Mucosa of stomach (tissue), 1 donor: Measurements from ENCODE around the gene SYT6.
"Not testable (repeated sequence)": the region's sequence is repeated elsewhere in the genome, so short reads cannot be mapped to it uniquely, and the experiment has no call there.

Experiments
- H3K27me3 ChIP-seq: one replicate; pipeline ENCODE4 v1.7.0; 2013; ENCODE audit warnings: mild to moderate bottlenecking, low read length; ENCODE audit not compliant: control insufficient read depth, insufficient read depth
- H3K36me3 ChIP-seq: one replicate; pipeline ENCODE4 v1.7.0; 2013; ENCODE audit warnings: low read length; ENCODE audit not compliant: control insufficient read depth, insufficient read depth
- H3K4me1 ChIP-seq: one replicate; pipeline ENCODE4 v1.7.0; 2013; ENCODE audit warnings: mild to moderate bottlenecking, low read length; ENCODE audit not compliant: control insufficient read depth, insufficient read depth
- H3K4me3 ChIP-seq: one replicate; pipeline ENCODE4 v1.7.0; 2013; ENCODE audit warnings: low read length
- H3K9ac ChIP-seq: one replicate; pipeline ENCODE4 v1.7.0; 2013; ENCODE audit warnings: mild to moderate bottlenecking, low read length, moderate library complexity
- H3K9me3 ChIP-seq: one replicate; pipeline ENCODE4 v1.7.0; 2013; ENCODE audit warnings: mild to moderate bottlenecking, low read length, moderate library complexity; ENCODE audit not compliant: control insufficient read depth
- donor health status: Pancreatic carcinoma.

SYT6 gene

GRCh38 chr1:114072246-114072645 lies 81.4 kb downstream of the SYT6 start:
- Histone ChIP-seq H3K27me3 (no peaks in the 10 kb centered on the region), H3K9me3 (no peaks in the 10 kb centered on the region), H3K9ac (no peak overlapping the region), H3K36me3 (no peaks in the 10 kb centered on the region), H3K4me1 (no peaks in the 10 kb centered on the region), H3K4me3 (no peak overlapping the region)

GRCh38 chr1:114069762-114070161 lies 83.9 kb downstream of the SYT6 start:
- not testable (repeated sequence) for H3K4me3 ChIP-seq

GRCh38 chr1:114068684-114069083 lies 85.0 kb downstream of the SYT6 start:
- H3K36me3 ChIP-seq, H3K4me1 ChIP-seq, H3K27me3 ChIP-seq, H3K4me3 ChIP-seq, H3K9me3 ChIP-seq, H3K9ac ChIP-seq: not testable (repeated sequence)

More at GRCh38 chr1:114069762-114070161, 83.9 kb downstream of the SYT6 start:
- H3K27me3 ChIP-seq, H3K4me1 ChIP-seq, H3K9me3 ChIP-seq, H3K9ac ChIP-seq, H3K36me3 ChIP-seq: not testable (repeated sequence)

- H3K9ac ChIP-seq, H3K36me3 ChIP-seq, H3K4me3 ChIP-seq, H3K9me3 ChIP-seq, H3K4me1 ChIP-seq, H3K27me3 ChIP-seq: not testable (repeated sequence)
These were observed 88.0 kb downstream of the SYT6 start for GRCh38 chr1:114065671-114066070.

GRCh38 chr1:114063544-114063943 lies 90.1 kb downstream of the SYT6 start:
- Histone ChIP-seq H3K4me1 (no peaks in the 10 kb centered on the region), H3K9ac (no peak overlapping the region), H3K9me3 (no peaks in the 10 kb centered on the region), H3K4me3 (no peak overlapping the region), H3K27me3 (no peaks in the 10 kb centered on the region), H3K36me3 (no peaks in the 10 kb centered on the region)

GRCh38 chr1:114062477-114063099 lies 91.1 kb downstream of the SYT6 start:
- no peaks in the 10 kb centered on the region for H3K4me1 ChIP-seq
- H3K27me3 ChIP-seq: no peaks in the 10 kb centered on the region
- no peak overlapping the region for H3K4me3 ChIP-seq
- no peaks in the 10 kb centered on the region for H3K9me3 ChIP-seq
- H3K36me3 ChIP-seq: no peaks in the 10 kb centered on the region
- H3K9ac ChIP-seq: no peak overlapping the region

GRCh38 chr1:114061121-114061830 lies 92.4 kb downstream of the SYT6 start:
- no peaks in the 10 kb centered on the region for H3K36me3 ChIP-seq
- H3K4me1 ChIP-seq: no peaks in the 10 kb centered on the region
- no peaks in the 10 kb centered on the region for H3K9me3 ChIP-seq
- H3K4me3 ChIP-seq: no peak overlapping the region
- H3K9ac ChIP-seq: no peak overlapping the region
- H3K27me3 ChIP-seq: no peaks in the 10 kb centered on the region

GRCh38 chr1:114058236-114058635 lies 95.4 kb downstream of the SYT6 start:
- not testable (repeated sequence) for H3K9me3 ChIP-seq, H3K4me1 ChIP-seq, H3K9ac ChIP-seq, H3K27me3 ChIP-seq, H3K4me3 ChIP-seq, H3K36me3 ChIP-seq

GRCh38 chr1:114054148-114054547 lies 99.5 kb downstream of the SYT6 start:
- Histone ChIP-seq H3K27me3 (no peaks in the 10 kb centered on the region), H3K36me3 (no peaks in the 10 kb centered on the region), H3K4me1 (no peaks in the 10 kb centered on the region), H3K4me3 (no peak overlapping the region), H3K9ac (no peak overlapping the region), H3K9me3 (no peaks in the 10 kb centered on the region)

GRCh38 chr1:114048232-114048631 lies 105.4 kb downstream of the SYT6 start:
- Histone ChIP-seq H3K36me3 (no peaks in the 10 kb centered on the region), H3K27me3 (no peaks in the 10 kb centered on the region), H3K4me3 (no peak overlapping the region), H3K4me1 (no peaks in the 10 kb centered on the region), H3K9me3 (no peaks in the 10 kb centered on the region), H3K9ac (no peak overlapping the region)

GRCh38 chr1:114043548-114043947 lies 110.1 kb downstream of the SYT6 start:
- Histone ChIP-seq H3K4me3 (no peak overlapping the region), H3K9ac (no peak overlapping the region), H3K27me3 (no peaks in the 10 kb centered on the region), H3K36me3 (no peaks in the 10 kb centered on the region), H3K4me1 (no peaks in the 10 kb centered on the region), H3K9me3 (no peaks in the 10 kb centered on the region)

- Histone ChIP-seq H3K9me3 (no peaks in the 10 kb centered on the region), H3K9ac (no peak overlapping the region), H3K4me3 (no peak overlapping the region), H3K4me1 (no peaks in the 10 kb centered on the region), H3K27me3 (no peaks in the 10 kb centered on the region), H3K36me3 (no peaks in the 10 kb centered on the region)
These were observed 110.6 kb downstream of the SYT6 start for GRCh38 chr1:114043054-114043453.
